Stimulated activated CD4-positive, alpha-beta T cell treated with anti-CD3 and anti-CD28 coated beads, Interleukin-2, amount 100 ng/mL, for 24 hours (primary cell): ENCODE data around the gene FBLN2.
"Not testable (repeated sequence)": the region's sequence is repeated elsewhere in the genome, so short reads cannot be mapped to it uniquely, and the experiment has no call there.

Experiments used
- DNase-seq, 2 donors: peaks; one replicate each; pipeline ENCODE4 v3.0.0-alpha.2; 2020

FBLN2 gene

GRCh38 chr3:13550791-13551360 lies 2.0 kb downstream of the FBLN2 start:
- DNase-seq = no peak

GRCh38 chr3:13552857-13553652 lies 4.1 kb downstream of the FBLN2 start:
- no peak for DNase-seq

- DNase-seq = no peak
Observed at GRCh38 chr3:13553686-13554085, 4.8 kb downstream of the FBLN2 start.

DNA sequence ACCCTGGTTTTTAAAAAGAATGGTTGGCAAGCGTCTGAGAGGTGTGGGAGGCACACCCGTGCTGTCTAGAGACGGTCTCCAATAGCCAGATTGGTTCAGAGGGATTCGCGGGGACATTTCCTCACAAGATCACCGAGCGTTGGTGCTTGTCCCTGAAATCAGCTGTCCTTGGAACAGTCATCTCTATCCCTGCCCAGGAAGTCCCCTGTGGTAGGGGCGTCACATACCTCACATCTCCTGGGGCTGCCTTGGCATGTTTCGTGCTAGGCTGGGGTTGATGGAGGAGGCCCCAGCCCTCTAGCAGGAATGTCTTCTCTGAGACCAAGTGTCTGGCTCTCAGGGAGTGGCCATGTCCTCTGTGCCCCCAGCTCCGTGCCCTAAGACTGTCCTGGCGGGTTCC lies 6.8 kb downstream of the FBLN2 start:
- DNase-seq = no peak

- DNase-seq = no peak
Observed at GRCh38 chr3:13556207-13556606, 7.3 kb downstream of the FBLN2 start.

DNA sequence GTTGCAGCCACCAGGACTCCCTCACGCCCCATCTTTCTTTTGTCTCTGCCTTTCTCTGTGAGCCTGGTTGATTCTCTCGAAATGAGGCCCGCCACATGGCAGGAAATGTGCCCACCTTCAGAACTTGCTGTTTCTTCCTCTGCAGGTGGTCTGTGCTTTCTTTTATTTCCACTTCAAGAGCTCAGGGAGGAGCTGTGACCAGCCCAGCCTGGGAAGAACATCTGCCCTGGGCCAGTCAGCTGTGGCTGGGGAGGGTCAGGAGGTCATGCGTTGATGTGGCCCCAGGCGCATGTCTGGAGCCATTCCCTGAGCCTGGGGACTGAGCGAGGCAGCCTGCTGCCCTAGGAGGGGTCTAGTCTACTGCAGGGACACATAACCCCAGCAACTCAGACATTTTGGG lies 8.0 kb downstream of the FBLN2 start:
- no peak for DNase-seq

DNA sequence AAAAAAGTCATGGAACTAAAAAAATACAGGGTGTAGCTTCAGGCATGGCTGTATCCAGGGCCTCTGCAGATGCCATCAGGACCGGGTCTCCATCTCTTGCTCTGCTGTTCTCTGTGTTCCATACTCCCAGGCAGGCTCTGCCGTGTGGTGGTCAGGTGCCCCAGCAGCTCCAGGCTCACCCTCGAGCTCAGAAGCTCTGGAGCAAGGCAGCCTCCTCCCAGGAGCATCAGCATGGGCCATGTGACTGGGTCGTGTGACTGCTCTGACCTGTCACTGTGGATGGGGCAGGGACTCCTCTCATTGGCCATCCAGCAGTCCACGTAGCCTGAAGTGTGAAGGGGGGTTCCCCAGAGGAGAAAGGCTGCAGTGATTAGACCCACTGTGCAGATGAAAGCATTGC lies 8.5 kb downstream of the FBLN2 start:
- DNase-seq = no peak

- DNase-seq = no peak
Observed at GRCh38 chr3:13557926-13558325, 9.0 kb downstream of the FBLN2 start.

GRCh38 chr3:13558651-13559050 lies 9.7 kb downstream of the FBLN2 start:
- DNase-seq = no peak

GRCh38 chr3:13559764-13560525 lies 11.0 kb downstream of the FBLN2 start:
- no peak for DNase-seq

DNA sequence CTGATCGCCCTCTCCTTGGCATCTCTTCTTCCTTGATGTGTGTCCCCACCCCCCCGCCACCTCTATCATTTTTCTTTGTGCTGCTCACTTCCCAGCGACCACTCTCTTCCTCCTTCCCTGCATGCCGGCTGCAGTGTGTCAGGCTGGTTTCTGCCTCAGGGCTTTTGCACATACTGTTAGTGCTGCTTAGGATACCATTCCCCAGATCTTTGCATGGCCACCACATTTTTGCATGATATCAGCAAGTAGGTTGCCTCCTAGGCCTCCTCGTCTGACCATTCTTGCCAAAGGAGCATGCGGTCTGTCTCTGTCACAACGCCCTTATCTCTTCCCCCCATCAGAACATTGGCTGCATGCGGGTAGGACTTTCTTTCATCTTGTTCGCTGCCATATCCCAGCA lies 12.5 kb downstream of the FBLN2 start:
- DNase-seq = no peak

DNA sequence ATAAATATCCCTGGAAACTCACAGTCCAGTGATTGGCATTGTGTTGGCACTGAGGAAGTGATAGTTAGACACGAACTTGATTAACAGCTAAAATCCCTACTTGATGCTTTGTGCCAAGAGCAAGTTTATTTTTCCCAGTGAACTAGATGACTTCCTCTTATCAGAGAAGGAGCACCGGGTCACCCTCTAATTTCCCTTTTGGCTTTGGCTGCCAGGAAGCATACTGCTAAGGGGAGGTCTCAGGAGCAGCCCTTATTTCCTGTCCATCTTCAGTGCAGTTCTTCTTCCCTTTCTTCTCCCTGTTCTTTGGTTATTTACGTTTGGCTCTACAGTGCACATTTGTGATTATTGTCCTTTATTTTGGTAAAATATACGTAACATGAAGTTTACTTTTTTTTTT lies 13.0 kb downstream of the FBLN2 start:
- DNase-seq = no peak

GRCh38 chr3:13562421-13562820 lies 13.5 kb downstream of the FBLN2 start:
- DNase-seq = not testable (repeated sequence)

GRCh38 chr3:13563321-13563720 lies 14.4 kb downstream of the FBLN2 start:
- DNase-seq = no peak

- DNase-seq = no peak
Observed at GRCh38 chr3:13563911-13564310, 15.0 kb downstream of the FBLN2 start.

- no peak for DNase-seq
Observed at GRCh38 chr3:13564751-13565560, 16.0 kb downstream of the FBLN2 start.

DNA sequence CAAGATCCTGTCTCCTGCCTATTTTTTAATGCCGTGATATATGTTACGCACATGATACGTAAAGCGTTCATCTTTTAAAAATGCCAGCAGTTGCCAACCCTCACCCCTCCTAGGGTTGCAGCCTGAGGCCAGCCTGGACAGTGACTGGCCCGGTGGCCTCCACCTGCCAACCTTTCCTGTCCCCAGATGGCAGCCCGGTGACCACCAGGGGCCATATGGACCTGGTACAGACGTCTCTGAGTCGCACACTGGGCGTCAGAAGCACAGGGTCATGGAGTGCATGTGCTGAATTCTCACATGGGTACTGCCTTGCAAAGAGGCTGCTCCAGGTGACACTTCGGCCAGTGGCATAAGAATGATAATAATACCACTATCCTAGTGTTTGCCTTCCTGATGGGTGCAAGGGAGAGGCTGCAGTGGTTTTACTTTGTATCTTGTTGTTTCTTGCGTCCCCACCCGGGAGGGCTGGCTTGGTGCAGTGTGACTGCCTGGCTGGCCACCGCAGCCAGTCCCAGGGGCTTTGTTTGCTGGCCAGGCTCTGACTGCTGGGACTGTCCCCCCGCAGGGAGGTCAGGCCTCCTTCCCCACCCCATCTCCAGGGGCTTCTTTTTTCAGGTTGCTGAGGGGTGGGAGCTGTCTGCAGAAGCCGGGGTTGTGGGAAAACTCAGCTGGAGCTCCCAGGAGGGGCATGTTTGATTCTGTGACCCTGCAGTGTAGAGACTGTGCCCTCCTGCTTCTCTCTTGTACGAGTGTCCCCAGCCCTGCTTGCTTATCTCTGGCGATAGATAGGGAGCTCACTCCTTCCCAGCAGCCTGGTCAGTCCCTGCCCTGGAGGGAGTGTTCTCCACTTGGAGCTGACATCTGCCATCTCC lies 16.9 kb downstream of the FBLN2 start:
- DNase-seq = no peak

DNA sequence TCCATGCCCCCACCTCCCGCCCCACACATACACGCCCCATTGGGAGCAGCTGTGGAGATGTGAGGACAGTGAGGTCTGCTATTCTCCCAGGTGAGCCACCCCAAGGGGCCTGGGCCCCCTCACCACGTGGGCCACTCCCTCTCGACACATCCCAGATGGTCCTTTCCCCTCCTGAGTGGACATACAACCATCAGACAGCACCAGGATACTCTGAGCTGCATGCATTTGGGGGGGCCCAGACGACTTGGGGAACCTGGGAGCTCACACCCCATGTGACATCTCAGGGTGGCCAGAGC lies 17.5 kb downstream of the FBLN2 start:
- DNase-seq = no peak

DNA sequence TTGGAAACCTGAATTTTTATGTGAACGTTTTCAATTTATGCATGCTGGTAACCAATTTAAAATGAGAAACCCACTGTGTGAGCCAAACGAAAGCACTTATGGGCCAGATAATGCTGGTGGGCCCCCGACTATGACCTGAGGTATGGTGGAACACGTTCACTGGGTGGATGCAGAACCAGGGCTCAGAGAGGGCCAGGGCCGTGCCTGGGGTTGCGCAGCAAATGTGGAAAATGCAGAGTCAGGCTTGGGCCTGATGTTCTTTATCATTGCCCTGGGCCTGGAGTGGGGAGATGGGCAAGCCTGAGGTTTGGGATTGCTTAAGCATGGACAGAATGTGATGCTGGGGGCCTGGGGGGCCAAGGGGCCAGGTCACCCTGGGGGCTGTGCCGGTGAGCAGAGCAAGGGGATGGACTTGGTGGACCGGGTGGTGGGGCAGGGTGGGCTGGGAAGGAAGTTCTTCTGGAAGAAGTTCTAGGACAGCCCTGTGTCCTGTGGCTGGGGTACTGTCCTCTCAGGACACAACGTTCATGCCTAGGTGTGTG lies 17.9 kb downstream of the FBLN2 start:
- no peak for DNase-seq

GRCh38 chr3:13567684-13568514 lies 19.0 kb downstream of the FBLN2 start:
- DNase-seq = no peak

GRCh38 chr3:13568515-13569028 lies 19.6 kb downstream of the FBLN2 start:
- no peak for DNase-seq
